Calu3 (cell line): ENCODE data around the gene PDE4B. TPM values are rescaled to one million over a fixed set of nuclear protein-coding genes. Genes with fewer than 3 reads are reported as not detected.

Experiments used
- BruUV-seq: library from RNA; stranded (reverse); fragments of 400-500 nt; replicated peaks from 2 replicates; lab custom pipeline; 2021; lab: Mats Ljungman, UMichigan
- CTCF ChIA-PET: fragments of 300-600 bp; sonication (Branson Sonifier 250); formaldehyde crosslinking; loops from one replicate; lab custom pipeline; 2022; ENCODE audit warnings: antibody characterized with exemption; lab: Charles Lee
- DNase-seq: peaks from one replicate; pipeline ENCODE4 v3.0.0; 2022
- H3K27ac Mint-ChIP-seq: one replicate; pipeline ENCODE4 v1.8.0; 2022; ENCODE audit warnings: mixed read lengths; ENCODE audit not compliant: unreplicated experiment
- H3K27me3 Mint-ChIP-seq: one replicate; pipeline ENCODE4 v1.8.0; 2022; ENCODE audit warnings: mixed read lengths; ENCODE audit not compliant: unreplicated experiment
- H3K36me3 Mint-ChIP-seq: one replicate; pipeline ENCODE4 v1.8.0; 2022; ENCODE audit warnings: mild to moderate bottlenecking, moderate library complexity, mixed read lengths; ENCODE audit not compliant: insufficient read depth, unreplicated experiment
- H3K4me1 Mint-ChIP-seq: one replicate; pipeline ENCODE4 v1.8.0; 2022; ENCODE audit warnings: mild to moderate bottlenecking, low read depth, mixed read lengths; ENCODE audit not compliant: unreplicated experiment
- H3K4me3 Mint-ChIP-seq: one replicate; pipeline ENCODE4 v1.8.0; 2022; ENCODE audit warnings: mild to moderate bottlenecking, low read depth, moderate library complexity, mixed read lengths; ENCODE audit not compliant: unreplicated experiment
- H3K9me3 Mint-ChIP-seq: one replicate; pipeline ENCODE4 v1.8.0; 2022; ENCODE audit warnings: low read depth, mixed read lengths; ENCODE audit not compliant: unreplicated experiment
- intact Hi-C: fragments of 100-400 bp; cut with micrococcal nuclease; formaldehyde crosslinking; loops from one replicate; pipeline ENCODE4 v1.10.0; 2022; ENCODE audit not compliant: unreplicated experiment
- total RNA-seq: library from RNA; stranded (reverse); gene quantifications from 2 replicates; pipeline ENCODE4 v1.2.3, GENCODE V29; 2022
- TF ChIP-seq, protein P1 (sequence below): fragments of 200-600 bp; IDR thresholded peaks from one replicate; pipeline ENCODE4 v1.8.0; 2022; ENCODE audit warnings: antibody characterized with exemption; ENCODE audit not compliant: unreplicated experiment

Gene PDE4B
- total RNA-seq, 1 experiment from 2014 or later = 2.9 TPM

DNA sequence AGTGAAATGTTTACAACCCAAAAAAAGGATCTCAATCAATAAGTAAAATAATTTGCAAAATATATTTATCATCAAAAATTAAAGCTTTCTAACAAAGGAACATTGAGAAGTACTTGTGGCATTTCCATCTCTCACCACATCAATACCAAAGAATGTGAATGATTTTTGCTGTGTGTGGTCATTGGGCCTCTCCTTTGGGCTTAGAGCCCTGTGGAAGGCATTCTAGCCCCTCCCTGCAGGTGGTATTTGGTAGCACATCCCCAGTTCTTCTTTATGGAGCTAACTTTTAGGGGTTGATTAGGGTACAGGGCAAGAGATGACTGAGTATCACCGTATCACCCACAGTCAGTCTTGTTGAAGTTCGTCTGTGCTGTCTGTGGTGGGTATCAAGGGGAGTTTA is 447.1 kb downstream of the PDE4B start:
- Mint-ChIP-seq H3K27ac (no peak overlapping the region), H3K4me3 (no peak overlapping the region), H3K4me1 (peaks cover 11% of the 10 kb centered on the region), H3K36me3 (no peaks in the 10 kb centered on the region), H3K27me3 (no peaks in the 10 kb centered on the region), H3K9me3 (no peaks in the 10 kb centered on the region)
- no TSS peak for BruUV-seq
- DNase-seq = no peak
- CTCF ChIA-PET = no interaction called here
- intact Hi-C loops = loop anchor here (5.0 to 10.0 kb wide), 3 partner anchors 58 to 1005 kb away; no protein-coding TSS in a partner anchor
- TF ChIP-seq, protein P1, sequence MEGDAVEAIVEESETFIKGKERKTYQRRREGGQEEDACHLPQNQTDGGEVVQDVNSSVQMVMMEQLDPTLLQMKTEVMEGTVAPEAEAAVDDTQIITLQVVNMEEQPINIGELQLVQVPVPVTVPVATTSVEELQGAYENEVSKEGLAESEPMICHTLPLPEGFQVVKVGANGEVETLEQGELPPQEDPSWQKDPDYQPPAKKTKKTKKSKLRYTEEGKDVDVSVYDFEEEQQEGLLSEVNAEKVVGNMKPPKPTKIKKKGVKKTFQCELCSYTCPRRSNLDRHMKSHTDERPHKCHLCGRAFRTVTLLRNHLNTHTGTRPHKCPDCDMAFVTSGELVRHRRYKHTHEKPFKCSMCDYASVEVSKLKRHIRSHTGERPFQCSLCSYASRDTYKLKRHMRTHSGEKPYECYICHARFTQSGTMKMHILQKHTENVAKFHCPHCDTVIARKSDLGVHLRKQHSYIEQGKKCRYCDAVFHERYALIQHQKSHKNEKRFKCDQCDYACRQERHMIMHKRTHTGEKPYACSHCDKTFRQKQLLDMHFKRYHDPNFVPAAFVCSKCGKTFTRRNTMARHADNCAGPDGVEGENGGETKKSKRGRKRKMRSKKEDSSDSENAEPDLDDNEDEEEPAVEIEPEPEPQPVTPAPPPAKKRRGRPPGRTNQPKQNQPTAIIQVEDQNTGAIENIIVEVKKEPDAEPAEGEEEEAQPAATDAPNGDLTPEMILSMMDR = no peak

DNA sequence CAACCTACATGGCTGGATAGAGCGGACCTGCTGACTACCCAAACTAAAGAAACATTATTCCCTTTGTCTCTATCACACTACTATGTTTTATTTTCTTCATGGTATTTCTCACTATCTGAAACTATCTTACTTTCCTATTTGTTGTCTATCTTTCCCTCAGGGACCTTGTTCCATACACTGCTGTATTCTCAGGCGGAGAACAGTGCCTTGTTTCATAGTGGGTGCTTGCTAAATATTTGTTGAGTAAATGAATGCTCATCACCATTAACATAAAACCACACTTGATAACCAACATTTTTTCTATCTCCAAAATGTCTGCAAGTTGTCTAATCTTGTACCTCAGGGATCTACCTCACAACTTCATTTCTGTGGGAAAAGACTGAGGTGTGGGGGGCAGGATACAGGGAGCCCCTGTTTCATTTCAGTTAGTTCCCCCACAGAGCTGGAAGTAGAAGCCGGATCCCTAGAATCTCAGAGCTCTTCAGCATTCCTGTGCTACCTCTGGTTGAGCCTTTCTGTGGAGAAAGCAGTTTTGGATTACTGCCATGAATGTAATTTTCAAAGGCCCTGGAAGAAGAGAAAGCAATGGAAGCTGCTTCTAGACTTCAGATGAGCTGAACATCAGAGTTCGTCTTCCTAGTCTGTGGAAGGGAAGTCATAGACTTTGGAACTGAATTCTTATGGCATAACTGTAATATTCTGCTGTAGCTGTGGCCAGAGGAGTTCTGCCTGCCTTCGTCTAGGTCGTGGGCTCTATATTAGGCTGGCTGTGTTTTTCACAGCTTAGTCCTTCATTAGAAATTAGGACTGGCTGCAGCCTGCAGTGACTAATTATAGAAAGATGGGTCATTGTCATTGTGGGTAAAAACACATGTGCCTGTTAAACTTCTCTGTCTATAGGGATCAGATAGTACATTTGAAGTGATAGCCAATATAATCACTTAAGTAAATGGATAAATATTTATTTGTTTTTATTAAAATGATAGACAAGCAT is 448.1 kb downstream of the PDE4B start:
- Mint-ChIP-seq H3K27ac (no peak overlapping the region), H3K4me1 (peaks cover 11% of the 10 kb centered on the region), H3K36me3 (no peaks in the 10 kb centered on the region), H3K27me3 (no peaks in the 10 kb centered on the region), H3K4me3 (no peak overlapping the region), H3K9me3 (no peaks in the 10 kb centered on the region)
- intact Hi-C loops = loop anchor here (10.0 kb wide), 2 partner anchors 156 to 1006 kb away; no protein-coding TSS in a partner anchor
- no TSS peak for BruUV-seq
- CTCF ChIA-PET = interaction anchor here (1.1 to 4.1 kb wide), 2 partner anchors 248 to 281 kb away, joined by 3 to 26 read pairs; no protein-coding TSS in a partner anchor
- TF ChIP-seq, protein P1 = no peak
- no peak for DNase-seq

DNA sequence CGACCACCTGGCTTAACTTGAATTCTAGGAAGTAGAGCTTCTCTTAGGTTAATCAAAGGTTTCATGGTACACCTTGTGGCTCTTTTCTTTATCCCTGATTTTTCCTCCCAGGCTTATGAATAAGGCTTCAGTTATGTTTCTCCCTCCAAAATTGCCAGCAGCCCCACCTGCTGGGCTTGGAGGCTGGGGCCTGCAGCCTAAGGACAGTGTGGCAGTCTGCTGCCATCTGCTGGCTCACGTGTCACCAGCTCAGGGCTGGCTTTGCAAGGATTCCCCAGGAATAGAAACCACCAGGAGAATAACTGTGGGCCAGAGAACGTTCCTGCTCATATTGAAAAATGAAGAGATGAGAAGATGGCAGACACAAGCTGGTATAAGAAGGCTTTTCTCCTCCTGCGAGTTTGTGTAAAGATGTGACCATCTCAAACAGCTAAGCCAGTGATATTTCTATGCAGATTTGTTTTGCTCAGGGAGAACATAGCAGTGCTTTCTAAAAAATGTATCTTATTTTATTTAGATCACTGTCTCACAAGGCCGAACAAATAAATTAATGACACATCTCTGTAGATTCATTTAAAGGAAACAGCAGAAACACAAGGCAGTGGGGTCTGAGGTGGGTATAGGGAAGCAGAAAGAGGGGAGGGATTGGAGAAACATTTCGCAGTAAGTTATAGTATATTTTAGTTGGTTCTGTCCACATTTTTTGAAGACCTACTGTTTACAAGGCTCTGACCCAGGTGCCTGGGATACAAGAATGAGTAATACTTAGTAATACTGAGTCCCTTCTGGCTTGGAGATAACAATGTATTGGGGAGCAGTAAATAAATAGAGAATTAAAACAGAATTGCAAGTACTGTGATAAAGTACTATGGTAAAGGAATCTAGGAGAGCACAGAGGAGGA is 450.2 kb downstream of the PDE4B start:
- no peak overlapping the region for H3K27ac Mint-ChIP-seq
- H3K9me3 Mint-ChIP-seq = no peaks in the 10 kb centered on the region
- peaks cover 8% of the 10 kb centered on the region for H3K4me1 Mint-ChIP-seq
- peak; percentile 86 for DNase-seq
- intact Hi-C loops = loop anchor here (1.0 to 10.0 kb wide), 4 partner anchors 158 to 1008 kb away; no protein-coding TSS in a partner anchor
- no TSS peak for BruUV-seq
- no peak overlapping the region for H3K4me3 Mint-ChIP-seq
- TF ChIP-seq, protein P1 = peak; percentile 96
- H3K27me3 Mint-ChIP-seq = no peaks in the 10 kb centered on the region
- H3K36me3 Mint-ChIP-seq = no peaks in the 10 kb centered on the region
- CTCF ChIA-PET = interaction anchor here (0.5 to 4.1 kb wide), 16 partner anchors 8 to 525 kb away, joined by 3 to 26 read pairs (median 6); no protein-coding TSS in a partner anchor
